Gastrocnemius medialis (tissue), 4 donors: ENCODE data around the gene PLEKHG4B. TPM values are rescaled to one million over a fixed set of nuclear protein-coding genes. Genes with fewer than 3 reads are reported as not detected.

ENCODE experiments used
- ATAC-seq, 2 donors: fragments of 150-250 bp; one replicate each; pipeline ENCODE4 v1.9.1; 2016
- DNase-seq, 2 donors: peaks; one replicate each; pipeline ENCODE4 v3.0.0-alpha.2; 2019
- H3K27ac ChIP-seq, 4 donors: fragments of 200-600 bp; sonication (generic); 1 replicate in 1 of 4; 2 replicates in 3 of 4; pipeline ENCODE4 v1.5.1; 2016 to 2018; ENCODE audit warnings: mild to moderate bottlenecking in 2 of 4, moderate library complexity in 1 of 4
- H3K27me3 ChIP-seq, 3 donors: fragments of 200-600 bp; sonication (generic) in 2 of 3; 1 replicate in 1 of 3; 2 replicates in 2 of 3; pipeline versions ENCODE4 v1.5.1 to v1.6.0; 2016 to 2019; ENCODE audit warnings: mild to moderate bottlenecking in 1 of 3, moderate library complexity in 1 of 3
- H3K36me3 ChIP-seq, 2 donors: fragments of 200-600 bp; sonication (generic) in 1 of 2; one replicate each; pipeline ENCODE4 v1.5.1; 2017 to 2018
- H3K4me1 ChIP-seq, 2 donors: fragments of 200-600 bp; sonication (generic) in 1 of 2; one replicate each; pipeline ENCODE4 v1.5.1; 2016 to 2017; ENCODE audit warnings: mild to moderate bottlenecking in 2 of 2
- H3K4me3 ChIP-seq, 4 donors: fragments of 200-600 bp; sonication (generic) in 3 of 4; 1 replicate in 1 of 4; 2 replicates in 3 of 4; pipeline ENCODE4 v1.5.1; 2016 to 2019; ENCODE audit warnings: mild to moderate bottlenecking in 2 of 4
- H3K9me3 ChIP-seq, 3 donors: fragments of 200-600 bp; sonication (generic) in 2 of 3; 1 replicate in 1 of 3; 2 replicates in 2 of 3; pipeline ENCODE4 v1.5.1; 2016 to 2019
- POLR2A ChIP-seq, 2 donors: fragments of 450-650 bp; IDR thresholded peaks; one replicate each; pipeline ENCODE4 v1.6.1; 2017; ENCODE audit warnings: antibody characterized with exemption in 2 of 2, mild to moderate bottlenecking in 2 of 2, moderate library complexity in 2 of 2
- in situ Hi-C, 4 donors: fragments of 200-750 bp; cut with MboI; loops; one replicate each; pipeline versions ENCODE4 v1.15.0 to v1.8.0; 2017; ENCODE audit warnings: low sequenced_read_pairs in 4 of 4
- intact Hi-C: fragments of 100-400 bp; cut with DNase I; formaldehyde crosslinking; loops from one replicate; pipeline ENCODE4 v1.15.1; 2023; ENCODE audit warnings: low total_unique reads
- total RNA-seq, 4 donors: library from RNA; depleted of rRNA; stranded (reverse); fragments of >200 nt; gene quantifications; one replicate each; pipeline versions ENCODE4 v1.1.0 to v1.2.3, GENCODE V29; 2016
- TF ChIP-seq, protein P1 (sequence below), 5 experiments: fragments of 450-650 bp in 3 of 5; fragments of 200-600 bp in 2 of 5; sonication (generic) in 2 of 5; IDR thresholded peaks in 4 of 5; conservative IDR thresholded peaks in 1 of 5; 1 replicate in 4 of 5; 2 replicates in 1 of 5; pipeline ENCODE4 v1.5.1; 2016 to 2019; ENCODE audit warnings: antibody characterized with exemption in 5 of 5, mild to moderate bottlenecking in 3 of 5, moderate library complexity in 3 of 5

Gene PLEKHG4B
- total RNA-seq, 4 donors from 2014 or later: not detected

DNA sequence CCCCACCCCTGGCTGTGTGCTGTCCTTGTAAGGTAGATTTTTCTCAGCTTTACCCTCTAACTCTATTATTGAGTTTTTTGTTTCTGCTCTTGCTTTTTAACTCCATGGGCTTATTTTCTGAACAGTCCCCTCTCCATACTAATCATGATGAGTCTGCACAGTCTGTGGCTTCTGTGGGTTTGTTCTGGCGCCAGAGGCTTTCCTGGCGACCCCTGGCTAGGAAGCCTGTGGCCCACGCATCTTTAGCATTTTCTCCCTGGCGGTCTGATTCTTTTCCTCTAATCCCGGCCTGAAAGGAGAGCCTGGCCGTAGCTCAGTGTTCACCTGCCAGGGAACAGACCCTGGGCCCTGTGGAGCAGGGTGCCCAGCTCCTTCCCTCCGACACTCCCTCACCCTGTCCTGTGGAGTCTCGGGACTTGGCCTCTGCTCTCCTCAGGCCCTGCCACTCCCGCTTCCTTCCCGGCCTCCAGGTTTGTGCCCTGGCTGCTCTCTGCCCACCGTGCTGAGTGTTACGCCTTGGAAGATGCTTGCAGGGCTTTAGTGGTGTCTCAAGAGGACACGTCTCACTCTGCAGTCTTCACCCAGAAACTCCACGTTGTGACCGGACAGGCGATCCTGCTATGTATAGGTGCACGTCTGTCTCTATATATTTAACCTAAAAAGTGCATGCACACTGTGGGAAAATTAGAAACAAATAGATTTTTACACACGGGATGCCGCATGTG is 67.6 kb downstream of the PLEKHG4B start:
- in situ Hi-C loops (no loop called here), intact Hi-C loops (no loop called here)
- no peaks in the 10 kb centered on the region for H3K4me1 ChIP-seq
- no peaks in the 10 kb centered on the region for H3K36me3 ChIP-seq
- ATAC-seq: no peak
- TF ChIP-seq, protein P1, sequence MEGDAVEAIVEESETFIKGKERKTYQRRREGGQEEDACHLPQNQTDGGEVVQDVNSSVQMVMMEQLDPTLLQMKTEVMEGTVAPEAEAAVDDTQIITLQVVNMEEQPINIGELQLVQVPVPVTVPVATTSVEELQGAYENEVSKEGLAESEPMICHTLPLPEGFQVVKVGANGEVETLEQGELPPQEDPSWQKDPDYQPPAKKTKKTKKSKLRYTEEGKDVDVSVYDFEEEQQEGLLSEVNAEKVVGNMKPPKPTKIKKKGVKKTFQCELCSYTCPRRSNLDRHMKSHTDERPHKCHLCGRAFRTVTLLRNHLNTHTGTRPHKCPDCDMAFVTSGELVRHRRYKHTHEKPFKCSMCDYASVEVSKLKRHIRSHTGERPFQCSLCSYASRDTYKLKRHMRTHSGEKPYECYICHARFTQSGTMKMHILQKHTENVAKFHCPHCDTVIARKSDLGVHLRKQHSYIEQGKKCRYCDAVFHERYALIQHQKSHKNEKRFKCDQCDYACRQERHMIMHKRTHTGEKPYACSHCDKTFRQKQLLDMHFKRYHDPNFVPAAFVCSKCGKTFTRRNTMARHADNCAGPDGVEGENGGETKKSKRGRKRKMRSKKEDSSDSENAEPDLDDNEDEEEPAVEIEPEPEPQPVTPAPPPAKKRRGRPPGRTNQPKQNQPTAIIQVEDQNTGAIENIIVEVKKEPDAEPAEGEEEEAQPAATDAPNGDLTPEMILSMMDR (IDR thresholded peaks at IDR 0.05 in 4 of 5, conservative IDR thresholded peaks at IDR 0.05 in 1 of 5): no peak
- no peak for TF ChIP-seq POLR2A (IDR thresholded peaks at IDR 0.05)
- no peaks in the 10 kb centered on the region for H3K9me3 ChIP-seq
- no peak overlapping the region for H3K27ac ChIP-seq
- no peak overlapping the region for H3K4me3 ChIP-seq
- no peak for DNase-seq
- H3K27me3 ChIP-seq: peaks cover 0 to 10% (median 7%) of the 10 kb centered on the region in 3 donors

DNA sequence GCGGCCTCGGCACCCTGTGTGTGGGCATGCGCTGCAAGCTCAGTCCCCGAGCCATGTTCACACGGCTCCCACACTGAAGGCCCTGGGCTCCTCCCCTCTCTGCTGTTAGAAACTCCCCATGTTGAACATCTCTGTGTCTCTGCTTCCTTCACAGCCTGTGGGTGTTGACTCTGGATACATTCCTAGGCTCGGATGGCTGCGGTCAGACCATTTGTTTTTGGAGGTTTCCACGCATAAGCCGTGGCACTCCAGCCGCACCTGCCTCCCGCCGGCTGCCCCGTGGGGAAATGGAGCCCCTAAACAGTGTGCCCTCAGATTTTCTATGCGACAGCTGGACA is 68.2 kb downstream of the PLEKHG4B start:
- DNase-seq (no peak), ATAC-seq (no peak)
- Histone ChIP-seq H3K27ac (no peak overlapping the region), H3K27me3 (peaks cover 0 to 6% (median 4%) of the 10 kb centered on the region in 3 donors), H3K4me1 (no peaks in the 10 kb centered on the region), H3K36me3 (no peaks in the 10 kb centered on the region), H3K9me3 (no peaks in the 10 kb centered on the region), H3K4me3 (no peak overlapping the region)
- in situ Hi-C loops: no loop called here
- no peak for TF ChIP-seq POLR2A (IDR thresholded peaks at IDR 0.05)
- TF ChIP-seq, protein P1 (IDR thresholded peaks at IDR 0.05 in 4 of 5, conservative IDR thresholded peaks at IDR 0.05 in 1 of 5): no peak
- intact Hi-C loops: no loop called here

DNA sequence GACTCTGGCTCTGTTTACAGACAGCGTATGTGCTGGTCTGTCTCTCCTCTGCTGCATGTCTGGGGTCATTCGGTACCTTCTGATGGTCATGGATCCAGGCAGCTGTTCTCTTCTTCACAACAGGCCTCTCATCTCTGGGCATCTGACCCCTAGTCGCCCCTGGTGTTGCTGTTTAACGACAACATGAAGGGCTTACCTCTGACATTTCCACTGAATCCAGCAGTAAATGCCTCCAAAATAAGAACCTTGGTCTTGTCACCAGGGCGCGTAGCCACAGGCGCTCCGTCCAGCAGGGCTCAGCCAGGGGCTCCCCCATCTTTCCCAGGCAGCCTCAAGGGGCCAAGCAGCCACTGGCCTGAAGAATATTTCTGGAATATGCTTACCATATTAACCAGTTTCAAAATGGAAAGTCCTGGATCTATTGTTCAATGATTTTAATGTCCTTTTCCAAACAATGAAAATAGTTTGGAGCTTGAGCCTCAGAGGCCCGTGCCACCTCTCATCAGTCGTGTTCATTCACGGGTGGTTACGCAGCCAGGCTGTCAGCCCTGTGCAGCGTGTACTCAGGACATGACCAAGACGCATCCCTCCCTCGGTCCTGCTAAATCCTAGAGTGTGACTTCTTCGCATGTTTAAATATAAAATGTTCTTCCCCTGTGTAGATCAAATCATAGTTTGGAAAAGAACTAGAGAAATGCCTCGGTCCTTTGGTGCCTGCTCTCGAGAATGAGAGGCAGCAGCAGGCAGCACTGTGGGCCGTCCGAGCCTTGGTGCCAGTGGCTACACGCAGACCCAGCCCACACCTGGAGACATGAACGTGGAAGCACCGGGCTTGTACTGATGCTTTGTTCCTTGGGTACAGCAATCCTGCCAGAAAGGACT is 69.2 kb downstream of the PLEKHG4B start:
- intact Hi-C loops: no loop called here
- ATAC-seq (no peak), DNase-seq (no peak)
- in situ Hi-C loops: no loop called here
- no peak for TF ChIP-seq POLR2A (IDR thresholded peaks at IDR 0.05)
- TF ChIP-seq, protein P1 (IDR thresholded peaks at IDR 0.05 in 4 of 5, conservative IDR thresholded peaks at IDR 0.05 in 1 of 5): no peak
- no peaks in the 10 kb centered on the region for H3K9me3 ChIP-seq
- peaks cover 0 to 6% (median 4%) of the 10 kb centered on the region in 3 donors for H3K27me3 ChIP-seq
- H3K27ac ChIP-seq: no peak overlapping the region
- H3K36me3 ChIP-seq: no peaks in the 10 kb centered on the region
- H3K4me1 ChIP-seq: no peaks in the 10 kb centered on the region
- H3K4me3 ChIP-seq: no peak overlapping the region

DNA sequence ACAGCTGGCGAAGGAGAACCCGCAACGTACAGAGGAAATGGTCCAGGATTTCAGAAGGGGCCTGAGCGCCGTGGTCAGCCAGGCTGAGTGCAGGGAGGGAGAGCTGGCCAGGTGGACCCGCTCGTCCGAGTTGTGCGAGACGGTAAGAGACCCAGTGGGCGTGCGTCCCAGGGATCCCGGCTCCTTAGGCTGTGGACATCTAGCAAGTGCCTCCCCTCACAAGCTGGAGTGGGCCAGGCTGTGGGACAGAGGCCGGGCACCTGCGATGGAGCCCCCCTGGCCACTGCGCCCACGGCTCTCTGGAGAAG is 69.8 kb downstream of the PLEKHG4B start:
- in situ Hi-C loops: no loop called here
- intact Hi-C loops: no loop called here
- no peak for ATAC-seq
- DNase-seq: no peak
- Histone ChIP-seq H3K9me3 (no peaks in the 10 kb centered on the region), H3K4me1 (no peaks in the 10 kb centered on the region), H3K27me3 (peaks cover 0 to 6% (median 4%) of the 10 kb centered on the region in 3 donors), H3K36me3 (no peaks in the 10 kb centered on the region), H3K27ac (no peak overlapping the region), H3K4me3 (no peak overlapping the region)
- TF ChIP-seq POLR2A (IDR thresholded peaks at IDR 0.05): no peak
- TF ChIP-seq, protein P1 (IDR thresholded peaks at IDR 0.05 in 4 of 5, conservative IDR thresholded peaks at IDR 0.05 in 1 of 5): no peak
